Lower lobe of right lung (tissue), 2 donors: Measurements from ENCODE around the gene AKT1. TPM values are rescaled to one million over a fixed set of nuclear protein-coding genes. Genes with fewer than 3 reads are reported as not detected.

Experiments used
- ATAC-seq, 2 donors: fragments of 200-7000 bp; cut with Tn5 transposase; one replicate each; pipeline ENCODE4 v1.9.1; 2020 to 2022; ENCODE audit warnings: mild to moderate bottlenecking in 2 of 2, moderate library complexity in 2 of 2
- DNase-seq: peaks from one replicate; pipeline ENCODE4 v3.0.0-alpha.2; 2020
- H3K27ac ChIP-seq: fragments of 200-600 bp; one replicate; pipeline ENCODE4 v1.8.0; 2022
- H3K27me3 ChIP-seq: fragments of 200-600 bp; one replicate; pipeline ENCODE4 v1.8.0; 2022; ENCODE audit warnings: low read depth
- H3K36me3 ChIP-seq: fragments of 200-600 bp; one replicate; pipeline ENCODE4 v1.8.0; 2022; ENCODE audit warnings: mild to moderate bottlenecking
- H3K4me1 ChIP-seq: fragments of 200-600 bp; one replicate; pipeline ENCODE4 v1.8.0; 2022
- H3K4me3 ChIP-seq: fragments of 200-600 bp; one replicate; pipeline ENCODE4 v1.8.0; 2022; ENCODE audit warnings: mild to moderate bottlenecking
- H3K9me3 ChIP-seq: fragments of 200-600 bp; one replicate; pipeline ENCODE4 v1.8.0; 2022
- intact Hi-C: fragments of 100-400 bp; cut with DNase I; formaldehyde crosslinking; loops from one replicate; pipeline ENCODE4 v1.11.0; 2022
- total RNA-seq: library from RNA; stranded (reverse); fragmentation: NEBNext Ultra II Directional; extraction: Animal tissue kit (Norgen Biotek cat#: 25700); gene quantifications from one replicate; pipeline ENCODE4 v1.2.1, GENCODE V29; 2021
- TF ChIP-seq, protein P1 (sequence below): fragments of 200-600 bp; IDR thresholded peaks from one replicate; pipeline ENCODE4 v1.8.0; 2022; ENCODE audit warnings: antibody characterized with exemption, mild to moderate bottlenecking
- donor health status: DM: no; HTN: yes; CAD: no; lungs with severe emphysema.

Gene AKT1
- total RNA-seq, 1 donor from 2014 or later: 154 TPM

GRCh38 chr14:104728631-104729030 is 66.9 kb downstream of the AKT1 start:
- TF ChIP-seq, protein P1, sequence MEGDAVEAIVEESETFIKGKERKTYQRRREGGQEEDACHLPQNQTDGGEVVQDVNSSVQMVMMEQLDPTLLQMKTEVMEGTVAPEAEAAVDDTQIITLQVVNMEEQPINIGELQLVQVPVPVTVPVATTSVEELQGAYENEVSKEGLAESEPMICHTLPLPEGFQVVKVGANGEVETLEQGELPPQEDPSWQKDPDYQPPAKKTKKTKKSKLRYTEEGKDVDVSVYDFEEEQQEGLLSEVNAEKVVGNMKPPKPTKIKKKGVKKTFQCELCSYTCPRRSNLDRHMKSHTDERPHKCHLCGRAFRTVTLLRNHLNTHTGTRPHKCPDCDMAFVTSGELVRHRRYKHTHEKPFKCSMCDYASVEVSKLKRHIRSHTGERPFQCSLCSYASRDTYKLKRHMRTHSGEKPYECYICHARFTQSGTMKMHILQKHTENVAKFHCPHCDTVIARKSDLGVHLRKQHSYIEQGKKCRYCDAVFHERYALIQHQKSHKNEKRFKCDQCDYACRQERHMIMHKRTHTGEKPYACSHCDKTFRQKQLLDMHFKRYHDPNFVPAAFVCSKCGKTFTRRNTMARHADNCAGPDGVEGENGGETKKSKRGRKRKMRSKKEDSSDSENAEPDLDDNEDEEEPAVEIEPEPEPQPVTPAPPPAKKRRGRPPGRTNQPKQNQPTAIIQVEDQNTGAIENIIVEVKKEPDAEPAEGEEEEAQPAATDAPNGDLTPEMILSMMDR: no peak
- DNase-seq (no peak), ATAC-seq (no peak)
- H3K4me3 ChIP-seq: no peak overlapping the region
- H3K27ac ChIP-seq: no peak overlapping the region
- no peaks in the 10 kb centered on the region for H3K36me3 ChIP-seq
- peaks cover 21% of the 10 kb centered on the region for H3K4me1 ChIP-seq
- H3K9me3 ChIP-seq: no peaks in the 10 kb centered on the region
- no peaks in the 10 kb centered on the region for H3K27me3 ChIP-seq
- intact Hi-C loops: no loop called here

GRCh38 chr14:104726600-104727451 is 68.7 kb downstream of the AKT1 start:
- no peak overlapping the region for H3K4me3 ChIP-seq
- H3K9me3 ChIP-seq: no peaks in the 10 kb centered on the region
- peaks cover 1% of the 10 kb centered on the region for H3K36me3 ChIP-seq
- H3K4me1 ChIP-seq: peaks cover 15% of the 10 kb centered on the region
- H3K27ac ChIP-seq: no peak overlapping the region
- H3K27me3 ChIP-seq: no peaks in the 10 kb centered on the region
- TF ChIP-seq, protein P1: no peak
- ATAC-seq (no peak), DNase-seq (no peak)
- intact Hi-C loops: no loop called here

DNA sequence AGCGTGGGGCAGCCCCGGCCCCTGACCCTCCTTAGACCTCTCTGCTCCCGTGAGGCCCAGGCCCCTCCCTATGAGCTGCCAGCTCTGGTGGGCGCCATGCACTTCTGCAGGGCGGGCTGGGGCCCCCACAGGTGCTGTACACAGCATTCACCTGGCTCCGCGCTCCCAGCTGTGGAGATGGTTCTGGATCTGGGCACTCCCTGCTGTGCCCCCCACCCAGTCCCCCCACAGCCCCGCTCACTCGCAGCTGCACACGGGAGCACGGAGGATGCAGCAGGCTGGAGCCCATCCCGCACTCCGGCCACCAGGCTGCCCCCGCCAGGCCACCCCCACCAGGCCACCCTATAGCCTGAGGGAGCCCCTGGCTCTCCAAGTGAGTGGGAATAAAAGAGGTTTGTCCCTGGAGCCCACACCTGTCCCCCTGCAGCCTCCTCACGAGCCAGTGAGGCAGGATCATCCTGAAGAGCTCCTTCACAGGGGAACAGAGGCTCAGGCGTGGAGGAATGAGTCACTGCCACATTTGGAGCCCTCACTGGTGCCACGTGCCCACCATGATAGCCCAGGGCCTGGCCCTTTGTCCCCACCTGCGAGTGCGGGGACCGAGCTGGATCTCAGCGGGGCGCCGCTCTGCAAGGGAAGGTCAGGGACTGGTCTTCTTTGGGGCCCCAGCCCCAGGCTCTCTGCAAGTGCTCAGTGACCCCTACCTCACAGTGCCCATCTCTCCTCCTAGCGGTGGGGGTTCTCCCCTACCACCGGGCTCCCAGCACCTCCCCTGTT is 69.6 kb downstream of the AKT1 start:
- H3K9me3 ChIP-seq: no peaks in the 10 kb centered on the region
- H3K4me1 ChIP-seq: peaks cover 15% of the 10 kb centered on the region
- no peak for ATAC-seq
- H3K36me3 ChIP-seq: peaks cover 6% of the 10 kb centered on the region
- intact Hi-C loops: no loop called here
- TF ChIP-seq, protein P1: no peak
- no peak overlapping the region for H3K4me3 ChIP-seq
- no peak for DNase-seq
- H3K27ac ChIP-seq: no peak overlapping the region
- H3K27me3 ChIP-seq: no peaks in the 10 kb centered on the region

DNA sequence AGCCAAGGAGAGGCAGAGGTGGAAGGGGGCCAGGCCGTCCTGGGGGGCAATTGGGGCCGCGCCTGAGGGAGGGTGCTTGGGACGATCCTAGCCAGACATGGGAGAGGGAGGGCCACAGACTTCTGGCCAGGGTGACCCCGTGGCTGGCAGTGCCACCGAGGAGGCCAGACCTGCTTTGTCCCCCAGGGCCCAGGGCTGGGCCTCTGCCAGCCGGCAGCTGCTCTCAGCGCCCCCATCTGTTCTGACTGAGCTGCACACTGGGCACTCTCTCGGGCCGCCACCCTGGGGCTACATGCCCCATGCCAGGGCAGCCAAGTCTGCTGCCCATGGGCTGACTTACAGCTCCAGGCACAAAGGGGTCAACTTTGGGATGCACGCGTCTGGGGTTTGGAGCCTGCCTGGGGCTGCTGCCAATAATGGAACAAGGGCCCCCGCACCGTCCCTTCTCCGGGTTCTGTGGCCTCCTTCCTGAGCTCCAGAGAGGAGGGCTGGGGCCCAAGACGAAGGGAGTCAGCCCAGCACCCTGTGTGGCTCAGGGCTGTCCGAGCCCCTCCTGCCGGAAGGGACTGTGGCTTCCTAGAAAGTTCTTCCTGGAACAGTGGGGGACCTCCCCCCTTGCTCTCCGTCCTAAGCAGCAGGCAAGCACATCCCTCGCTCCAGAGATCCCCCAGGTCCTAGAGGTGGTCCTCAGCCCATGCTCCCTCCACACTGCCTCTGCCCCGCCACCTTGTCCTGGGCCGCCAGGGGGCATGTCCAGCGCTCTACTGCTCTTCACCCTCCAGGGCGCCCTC is 70.4 kb downstream of the AKT1 start:
- TF ChIP-seq, protein P1: no peak
- ATAC-seq (peak; percentile 4 to 11), DNase-seq (no peak)
- Histone ChIP-seq H3K27me3 (no peaks in the 10 kb centered on the region), H3K4me3 (peak overlapping the region; percentile 84), H3K9me3 (no peaks in the 10 kb centered on the region), H3K36me3 (peaks cover 6% of the 10 kb centered on the region), H3K27ac (no peak overlapping the region), H3K4me1 (peaks cover 15% of the 10 kb centered on the region)
- intact Hi-C loops: no loop called here

GRCh38 chr14:104724407-104724980 is 71.1 kb downstream of the AKT1 start:
- Histone ChIP-seq H3K27me3 (no peaks in the 10 kb centered on the region), H3K4me3 (peak overlapping the region; percentile 84), H3K9me3 (no peaks in the 10 kb centered on the region), H3K27ac (peak overlapping the region; percentile 69), H3K4me1 (peaks cover 15% of the 10 kb centered on the region), H3K36me3 (peaks cover 12% of the 10 kb centered on the region)
- DNase-seq (peak; percentile 70), ATAC-seq (peak; percentile 23 to 49)
- TF ChIP-seq, protein P1: no peak
- intact Hi-C loops: no loop called here
